ENCODE measurements around the gene DOCK6. TPM values are rescaled to one million over a fixed set of nuclear protein-coding genes. Genes with fewer than 3 reads are reported as not detected.
A peak's percentile ranks its signal among the peaks of the same experiment; 100 is the strongest.

Gene DOCK6
- total RNA-seq, 1 experiment from 2014 or later = 54.8 TPM

GRCh38 chr19:11265785-11266236 lies 3.5 kb upstream of the DOCK6 start:
- Mint-ChIP-seq H3K27me3 (ENCODE audit: unreplicated experiment) (no peaks in the 10 kb centered on the region), H3K4me1 (ENCODE audit: low read depth, unreplicated experiment) (peaks cover 35% of the 10 kb centered on the region), H3K36me3 (ENCODE audit: insufficient read depth, unreplicated experiment) (peaks cover 27% of the 10 kb centered on the region), H3K4me3 (ENCODE audit: low read depth, unreplicated experiment) (peak overlapping the region; percentile 50), H3K27ac (ENCODE audit: unreplicated experiment) (peak overlapping the region; percentile 78), H3K9me3 (ENCODE audit: low read depth, unreplicated experiment) (no peaks in the 10 kb centered on the region)
- no TSS peak for BruUV-seq (replicated peaks)
- DNase-seq = peak; percentile 91
- no peak for TF ChIP-seq CTCF (IDR thresholded peaks at IDR 0.05; ENCODE audit: unreplicated experiment)
- intact Hi-C loops (cut with micrococcal nuclease; ENCODE audit: unreplicated experiment) = no loop called here
- CTCF ChIA-PET = interaction anchor here (0.6 to 1.5 kb wide), 2 partner anchors 9 to 523 kb away, joined by 3 to 5 read pairs; no protein-coding TSS in a partner anchor

- Mint-ChIP-seq H3K4me1 (ENCODE audit: low read depth, unreplicated experiment) (peaks cover 35% of the 10 kb centered on the region), H3K4me3 (ENCODE audit: low read depth, unreplicated experiment) (peak overlapping the region; percentile 50), H3K36me3 (ENCODE audit: insufficient read depth, unreplicated experiment) (peaks cover 28% of the 10 kb centered on the region), H3K9me3 (ENCODE audit: low read depth, unreplicated experiment) (no peaks in the 10 kb centered on the region), H3K27me3 (ENCODE audit: unreplicated experiment) (no peaks in the 10 kb centered on the region), H3K27ac (ENCODE audit: unreplicated experiment) (peak overlapping the region; percentile 78)
- CTCF ChIA-PET = interaction anchor here (0.6 to 1.5 kb wide), 3 partner anchors 9 to 522 kb away, joined by 3 to 6 read pairs (median 5); no protein-coding TSS in a partner anchor
- no peak for DNase-seq
- TF ChIP-seq CTCF (IDR thresholded peaks at IDR 0.05; ENCODE audit: unreplicated experiment) = no peak
- intact Hi-C loops (cut with micrococcal nuclease; ENCODE audit: unreplicated experiment) = no loop called here
- TSS peak; percentile 79 for BruUV-seq (replicated peaks)
These were observed 3.0 kb upstream of the DOCK6 start for GRCh38 chr19:11265177-11265784.

- H3K4me3 Mint-ChIP-seq (ENCODE audit: low read depth, unreplicated experiment) = peak overlapping the region; percentile 50
- H3K36me3 Mint-ChIP-seq (ENCODE audit: insufficient read depth, unreplicated experiment) = peaks cover 28% of the 10 kb centered on the region
- H3K4me1 Mint-ChIP-seq (ENCODE audit: low read depth, unreplicated experiment) = peaks cover 35% of the 10 kb centered on the region
These were observed 2.3 kb upstream of the DOCK6 start for GRCh38 chr19:11264452-11265176.

GRCh38 chr19:11263726-11264125 lies 1.4 kb upstream of the DOCK6 start:
- Mint-ChIP-seq H3K4me3 (ENCODE audit: low read depth, unreplicated experiment) (peak overlapping the region; percentile 50), H3K9me3 (ENCODE audit: low read depth, unreplicated experiment) (no peaks in the 10 kb centered on the region), H3K27ac (ENCODE audit: unreplicated experiment) (peak overlapping the region; percentile 78), H3K27me3 (ENCODE audit: unreplicated experiment) (no peaks in the 10 kb centered on the region), H3K36me3 (ENCODE audit: insufficient read depth, unreplicated experiment) (peaks cover 28% of the 10 kb centered on the region), H3K4me1 (ENCODE audit: low read depth, unreplicated experiment) (peaks cover 35% of the 10 kb centered on the region)
- intact Hi-C loops (cut with micrococcal nuclease; ENCODE audit: unreplicated experiment) = no loop called here
- TF ChIP-seq CTCF (IDR thresholded peaks at IDR 0.05; ENCODE audit: unreplicated experiment) = no peak
- BruUV-seq (replicated peaks) = no TSS peak
- CTCF ChIA-PET = interaction anchor here (1.0 to 1.9 kb wide), 3 partner anchors 9 to 117 kb away, joined by 4 to 5 read pairs (median 5); no protein-coding TSS in a partner anchor
- DNase-seq = no peak

More at GRCh38 chr19:11264452-11265176, 2.3 kb upstream of the DOCK6 start:
- peak overlapping the region; percentile 78 for H3K27ac Mint-ChIP-seq (ENCODE audit: unreplicated experiment)
- H3K27me3 Mint-ChIP-seq (ENCODE audit: unreplicated experiment) = no peaks in the 10 kb centered on the region
- CTCF ChIA-PET = interaction anchor here (0.8 to 1.9 kb wide), 6 partner anchors 8 to 170 kb away, joined by 4 to 6 read pairs (median 5); partner anchors contain the start of genes ODAD3 and PRKCSH
- no TSS peak for BruUV-seq (replicated peaks)
- intact Hi-C loops (cut with micrococcal nuclease; ENCODE audit: unreplicated experiment) = no loop called here
- H3K9me3 Mint-ChIP-seq (ENCODE audit: low read depth, unreplicated experiment) = no peaks in the 10 kb centered on the region
- DNase-seq = peak; percentile 90
- TF ChIP-seq CTCF (IDR thresholded peaks at IDR 0.05; ENCODE audit: unreplicated experiment) = no peak
